Loucy (cell line): ENCODE measurements around the gene SYCP2L.

ENCODE experiments used
- H2AFZ ChIP-seq: fragments of 200-600 bp; sonication (generic); 2 replicates; pipeline ENCODE4 v1.6.0; 2016; ENCODE audit warnings: antibody characterized with exemption, mild to moderate bottlenecking, low read length, moderate library complexity
- H3F3A ChIP-seq: fragments of 200-600 bp; 2 replicates; pipeline ENCODE4 v1.6.0; 2016; ENCODE audit warnings: antibody characterized with exemption, low read depth, mild to moderate bottlenecking
- H3K27me3 ChIP-seq: fragments of 200-600 bp; sonication (generic); 2 replicates; pipeline ENCODE4 v1.6.1; 2014; ENCODE audit warnings: low read length, mild to moderate bottlenecking; ENCODE audit not compliant: insufficient read depth, poor library complexity, severe bottlenecking
- H3K36me3 ChIP-seq: fragments of 200-600 bp; sonication (generic); 2 replicates; pipeline ENCODE4 v1.6.1; 2016; ENCODE audit warnings: low read length; ENCODE audit not compliant: insufficient read depth
- H3K4me1 ChIP-seq: fragments of 200-600 bp; sonication (generic); 2 replicates; pipeline ENCODE4 v1.5.1; 2014; ENCODE audit warnings: low read length, mild to moderate bottlenecking; ENCODE audit not compliant: insufficient read depth, poor library complexity, severe bottlenecking
- H3K4me2 ChIP-seq: fragments of 200-600 bp; sonication (generic); 2 replicates; pipeline ENCODE4 v1.6.0; 2014; ENCODE audit warnings: antibody characterized with exemption, low read length, low read depth, mild to moderate bottlenecking; ENCODE audit not compliant: poor library complexity, severe bottlenecking
- H3K4me3 ChIP-seq: fragments of 200-600 bp; sonication (generic); 2 replicates; pipeline ENCODE4 v1.5.1; 2014; ENCODE audit warnings: low read length, mild to moderate bottlenecking, mixed read lengths; ENCODE audit not compliant: poor library complexity, severe bottlenecking
- H3K79me2 ChIP-seq: fragments of 200-600 bp; sonication (generic); 2 replicates; pipeline ENCODE4 v1.6.1; 2014; ENCODE audit warnings: low read length; ENCODE audit not compliant: insufficient read depth
- H3K9ac ChIP-seq: fragments of 200-600 bp; sonication (generic); 2 replicates; pipeline ENCODE4 v1.6.0; 2014; ENCODE audit warnings: mild to moderate bottlenecking, low read depth, low read length, moderate library complexity; ENCODE audit not compliant: poor library complexity, severe bottlenecking
- H3K9me2 ChIP-seq: fragments of 200-600 bp; sonication (generic); replicated peaks from 2 replicates; pipeline ENCODE4 v1.6.1; 2016; ENCODE audit warnings: low read depth, low read length, mixed read lengths
- H3K9me3 ChIP-seq: fragments of 200-600 bp; sonication (generic); 2 replicates; pipeline ENCODE4 v1.6.1; 2014; ENCODE audit warnings: mild to moderate bottlenecking, antibody characterized with exemption, low read length, low read depth; ENCODE audit not compliant: insufficient read depth
- H4K20me1 ChIP-seq: fragments of 200-600 bp; sonication (generic); 2 replicates; pipeline ENCODE4 v1.6.0; 2014; ENCODE audit warnings: antibody characterized with exemption, low read length, mild to moderate bottlenecking; ENCODE audit not compliant: insufficient read depth, poor library complexity, severe bottlenecking
- EZH2phosphoT487 ChIP-seq: fragments of 200-600 bp; IDR thresholded peaks from 2 replicates; pipeline ENCODE4 v1.6.1; 2018; ENCODE audit warnings: antibody characterized with exemption, mild to moderate bottlenecking, moderate library complexity, borderline replicate concordance
- TF ChIP-seq, protein P1 (sequence below): fragments of 200-600 bp; sonication (generic); conservative IDR thresholded peaks from 2 replicates; pipeline ENCODE4 v1.5.1; 2014; ENCODE audit warnings: mild to moderate bottlenecking, antibody characterized with exemption, low read length

SYCP2L gene

DNA sequence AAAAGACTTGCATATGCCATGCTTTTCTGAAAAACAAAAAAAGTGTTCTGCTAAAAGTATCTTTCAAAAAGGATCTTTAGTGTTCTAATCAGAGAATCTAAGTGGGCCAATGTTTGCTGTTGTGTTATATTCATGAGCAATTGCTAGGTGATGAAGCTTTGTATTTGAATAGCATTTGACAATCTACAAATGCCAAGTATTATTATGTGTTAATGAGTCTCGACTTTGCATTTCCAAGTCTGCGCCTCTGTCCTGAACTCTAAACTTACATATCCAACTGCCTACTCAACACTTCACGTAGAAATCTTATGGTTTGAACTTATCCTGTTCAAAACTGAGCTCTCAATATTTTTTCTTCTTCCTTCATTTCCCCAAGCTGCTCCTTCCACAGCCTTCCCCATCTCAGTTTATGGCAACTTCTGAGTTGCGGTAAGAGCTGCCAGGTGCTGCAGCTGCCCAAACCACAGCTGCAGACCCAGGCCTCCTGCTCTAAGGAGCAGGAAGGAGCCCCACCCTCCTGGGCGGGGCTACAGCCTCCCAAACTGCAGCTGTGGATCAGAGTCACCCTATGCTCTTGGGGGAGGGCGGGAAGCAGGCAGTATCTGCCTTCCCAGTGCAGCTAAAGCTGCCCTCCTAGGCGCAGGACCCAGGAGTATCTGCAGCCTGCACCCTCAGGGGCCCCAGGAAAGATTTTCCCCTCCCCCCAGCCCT lies 31.8 kb upstream of the SYCP2L start:
- Histone ChIP-seq H3K9me3 (no peaks in the 10 kb centered on the region), H3K4me2 (no peak overlapping the region), H3K9ac (no peak overlapping the region)

DNA sequence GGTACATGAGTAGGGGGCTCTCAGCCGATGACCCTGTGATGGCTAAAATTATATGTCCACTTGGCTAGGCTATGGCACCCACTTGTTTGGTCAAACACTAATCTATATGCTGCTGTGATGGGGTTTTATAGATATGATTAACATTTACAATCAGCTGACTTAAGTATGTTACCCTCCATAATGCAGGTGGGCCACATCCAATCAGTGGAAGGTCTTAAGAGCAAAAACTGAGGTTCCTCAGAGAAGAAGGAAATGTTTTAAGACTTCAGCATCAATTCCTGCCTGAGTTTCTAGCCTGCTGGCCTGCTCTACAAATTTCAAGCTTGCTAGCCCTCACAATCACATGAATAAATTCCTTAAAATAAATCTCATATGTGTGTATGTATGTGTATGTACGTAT lies 29.6 kb upstream of the SYCP2L start:
- H3K4me2 ChIP-seq = no peak overlapping the region
- H3K79me2 ChIP-seq = no peaks in the 10 kb centered on the region
- H3K9me3 ChIP-seq = no peaks in the 10 kb centered on the region
- no peaks in the 10 kb centered on the region for H3K36me3 ChIP-seq
- H3K4me3 ChIP-seq = no peak overlapping the region
- TF ChIP-seq, protein P1, sequence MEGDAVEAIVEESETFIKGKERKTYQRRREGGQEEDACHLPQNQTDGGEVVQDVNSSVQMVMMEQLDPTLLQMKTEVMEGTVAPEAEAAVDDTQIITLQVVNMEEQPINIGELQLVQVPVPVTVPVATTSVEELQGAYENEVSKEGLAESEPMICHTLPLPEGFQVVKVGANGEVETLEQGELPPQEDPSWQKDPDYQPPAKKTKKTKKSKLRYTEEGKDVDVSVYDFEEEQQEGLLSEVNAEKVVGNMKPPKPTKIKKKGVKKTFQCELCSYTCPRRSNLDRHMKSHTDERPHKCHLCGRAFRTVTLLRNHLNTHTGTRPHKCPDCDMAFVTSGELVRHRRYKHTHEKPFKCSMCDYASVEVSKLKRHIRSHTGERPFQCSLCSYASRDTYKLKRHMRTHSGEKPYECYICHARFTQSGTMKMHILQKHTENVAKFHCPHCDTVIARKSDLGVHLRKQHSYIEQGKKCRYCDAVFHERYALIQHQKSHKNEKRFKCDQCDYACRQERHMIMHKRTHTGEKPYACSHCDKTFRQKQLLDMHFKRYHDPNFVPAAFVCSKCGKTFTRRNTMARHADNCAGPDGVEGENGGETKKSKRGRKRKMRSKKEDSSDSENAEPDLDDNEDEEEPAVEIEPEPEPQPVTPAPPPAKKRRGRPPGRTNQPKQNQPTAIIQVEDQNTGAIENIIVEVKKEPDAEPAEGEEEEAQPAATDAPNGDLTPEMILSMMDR = no peak
- no peak for TF ChIP-seq EZH2phosphoT487
- no peaks in the 10 kb centered on the region for H3K4me1 ChIP-seq
- no peaks in the 10 kb centered on the region for H3F3A ChIP-seq
- no peaks in the 10 kb centered on the region for H4K20me1 ChIP-seq
- H3K9me2 ChIP-seq = no peaks in the 10 kb centered on the region
- H3K9ac ChIP-seq = no peak overlapping the region
- H2AFZ ChIP-seq = no peak overlapping the region
- H3K27me3 ChIP-seq = no peaks in the 10 kb centered on the region

More for the DNA sequence above, 31.8 kb upstream of the SYCP2L start:
- Histone ChIP-seq H3K4me3 (no peak overlapping the region), H2AFZ (no peak overlapping the region), H3F3A (no peaks in the 10 kb centered on the region), H3K79me2 (no peaks in the 10 kb centered on the region), H3K27me3 (no peaks in the 10 kb centered on the region), H4K20me1 (no peaks in the 10 kb centered on the region), H3K9me2 (no peaks in the 10 kb centered on the region), H3K36me3 (no peaks in the 10 kb centered on the region), H3K4me1 (no peaks in the 10 kb centered on the region)
- TF ChIP-seq, protein P1 = no peak

GRCh38 chr6:10861086-10861485 lies 25.8 kb upstream of the SYCP2L start:
- Histone ChIP-seq H3K4me3 (no peak overlapping the region), H3K9me3 (no peaks in the 10 kb centered on the region), H3K9me2 (no peaks in the 10 kb centered on the region), H3K4me2 (no peak overlapping the region), H3K4me1 (no peaks in the 10 kb centered on the region), H4K20me1 (no peaks in the 10 kb centered on the region), H3K79me2 (no peaks in the 10 kb centered on the region), H2AFZ (no peak overlapping the region), H3K36me3 (no peaks in the 10 kb centered on the region), H3K27me3 (no peaks in the 10 kb centered on the region), H3F3A (no peaks in the 10 kb centered on the region), H3K9ac (no peak overlapping the region)
- TF ChIP-seq, protein P1 = no peak
- TF ChIP-seq EZH2phosphoT487 = no peak
